ENCODE data around the gene CHST8. TPM values are rescaled to one million over a fixed set of nuclear protein-coding genes. Genes with fewer than 3 reads are reported as not detected.

Gene CHST8
- total RNA-seq, 1 donor: not detected

GRCh38 chr19:33664744-33665143, 43.0 kb downstream of the CHST8 start:
- no peak overlapping the region for H3K27ac ChIP-seq (ENCODE audit: low read depth, low read length)
- H4K20me1 ChIP-seq (ENCODE audit: insufficient read depth, low read length): no peaks in the 10 kb centered on the region
- H3K4me2 ChIP-seq (ENCODE audit: insufficient read depth, low read length): no peak overlapping the region
- H3K4me1 ChIP-seq (ENCODE audit: insufficient read depth, low read length): no peaks in the 10 kb centered on the region
- H3K27me3 ChIP-seq (ENCODE audit: insufficient read depth, low read length): no peaks in the 10 kb centered on the region
- H3K4me3 ChIP-seq (ENCODE audit: insufficient read depth, low read length): no peak overlapping the region
- no peak for DNase-seq (ENCODE audit: insufficient read length, low spot score, missing footprints)
- TF ChIP-seq CTCF (IDR thresholded peaks at IDR 0.05; ENCODE audit: extremely low read depth, low read depth, low read length): no peak
- no peaks in the 10 kb centered on the region for H3K79me2 ChIP-seq (ENCODE audit: insufficient read depth, low read length)
- no peak overlapping the region for H2AFZ ChIP-seq (ENCODE audit: low read length)
- no peaks in the 10 kb centered on the region for H3K9me3 ChIP-seq (ENCODE audit: low read depth, low read length)
- no peaks in the 10 kb centered on the region for H3K36me3 ChIP-seq (ENCODE audit: insufficient read depth, low read length)

- Histone ChIP-seq H4K20me1 (ENCODE audit: insufficient read depth, low read length) (no peaks in the 10 kb centered on the region), H3K4me1 (ENCODE audit: insufficient read depth, low read length) (no peaks in the 10 kb centered on the region), H2AFZ (ENCODE audit: low read length) (no peak overlapping the region), H3K27me3 (ENCODE audit: insufficient read depth, low read length) (no peaks in the 10 kb centered on the region), H3K79me2 (ENCODE audit: insufficient read depth, low read length) (no peaks in the 10 kb centered on the region), H3K9me3 (ENCODE audit: low read depth, low read length) (no peaks in the 10 kb centered on the region), H3K4me2 (ENCODE audit: insufficient read depth, low read length) (no peak overlapping the region), H3K36me3 (ENCODE audit: insufficient read depth, low read length) (no peaks in the 10 kb centered on the region), H3K4me3 (ENCODE audit: insufficient read depth, low read length) (no peak overlapping the region), H3K27ac (ENCODE audit: low read depth, low read length) (no peak overlapping the region)
- DNase-seq (ENCODE audit: insufficient read length, low spot score, missing footprints): no peak
- no peak for TF ChIP-seq CTCF (IDR thresholded peaks at IDR 0.05; ENCODE audit: extremely low read depth, low read depth, low read length)
Measured at GRCh38 chr19:33665776-33666595, 44.2 kb downstream of the CHST8 start.

GRCh38 chr19:33667141-33667650, 45.4 kb downstream of the CHST8 start:
- no peaks in the 10 kb centered on the region for H3K79me2 ChIP-seq (ENCODE audit: insufficient read depth, low read length)
- H3K4me2 ChIP-seq (ENCODE audit: insufficient read depth, low read length): no peak overlapping the region
- no peaks in the 10 kb centered on the region for H4K20me1 ChIP-seq (ENCODE audit: insufficient read depth, low read length)
- no peak overlapping the region for H3K4me3 ChIP-seq (ENCODE audit: insufficient read depth, low read length)
- H3K27ac ChIP-seq (ENCODE audit: low read depth, low read length): no peak overlapping the region
- H3K9me3 ChIP-seq (ENCODE audit: low read depth, low read length): no peaks in the 10 kb centered on the region
- no peaks in the 10 kb centered on the region for H3K36me3 ChIP-seq (ENCODE audit: insufficient read depth, low read length)
- H3K4me1 ChIP-seq (ENCODE audit: insufficient read depth, low read length): no peaks in the 10 kb centered on the region
- H3K27me3 ChIP-seq (ENCODE audit: insufficient read depth, low read length): no peaks in the 10 kb centered on the region
- TF ChIP-seq CTCF (IDR thresholded peaks at IDR 0.05; ENCODE audit: extremely low read depth, low read depth, low read length): no peak
- no peak for DNase-seq (ENCODE audit: insufficient read length, low spot score, missing footprints)
- no peak overlapping the region for H2AFZ ChIP-seq (ENCODE audit: low read length)

GRCh38 chr19:33667881-33668280, 46.1 kb downstream of the CHST8 start:
- no peak for DNase-seq (ENCODE audit: insufficient read length, low spot score, missing footprints)
- Histone ChIP-seq H3K4me2 (ENCODE audit: insufficient read depth, low read length) (no peak overlapping the region), H2AFZ (ENCODE audit: low read length) (no peak overlapping the region), H3K27ac (ENCODE audit: low read depth, low read length) (no peak overlapping the region), H3K4me3 (ENCODE audit: insufficient read depth, low read length) (no peak overlapping the region), H3K79me2 (ENCODE audit: insufficient read depth, low read length) (no peaks in the 10 kb centered on the region), H3K27me3 (ENCODE audit: insufficient read depth, low read length) (no peaks in the 10 kb centered on the region), H3K9me3 (ENCODE audit: low read depth, low read length) (no peaks in the 10 kb centered on the region), H3K4me1 (ENCODE audit: insufficient read depth, low read length) (no peaks in the 10 kb centered on the region), H4K20me1 (ENCODE audit: insufficient read depth, low read length) (no peaks in the 10 kb centered on the region), H3K36me3 (ENCODE audit: insufficient read depth, low read length) (no peaks in the 10 kb centered on the region)
- no peak for TF ChIP-seq CTCF (IDR thresholded peaks at IDR 0.05; ENCODE audit: extremely low read depth, low read depth, low read length)

Data from osteoblast (primary cell).